HepG2 (cell line): ENCODE results near the gene ABCC2. TPM values are rescaled to one million over a fixed set of nuclear protein-coding genes. Genes with fewer than 3 reads are reported as not detected.

Source experiments
- ARID4A ChIP-seq: sonication (generic); formaldehyde crosslinking; IDR thresholded peaks from 2 replicates; pipeline ENCODE4 v1.5.0; 2020; ENCODE audit warnings: mild to moderate bottlenecking, missing genetic modification reagents, borderline replicate concordance
- ERF ChIP-seq: IDR thresholded peaks from 2 replicates; pipeline ENCODE4 v1.6.1; 2018; ENCODE audit warnings: missing biosample characterization, missing genetic modification reagents
- FIP1L1 ChIP-seq: fragments of 200-400 bp; formaldehyde crosslinking; IDR thresholded peaks from 2 replicates; pipeline ENCODE4 v1.6.1; 2018; ENCODE audit warnings: low read depth, mild to moderate bottlenecking, low read length, moderate library complexity, borderline replicate concordance; ENCODE audit not compliant: insufficient read depth
- FOXJ3 ChIP-seq: sonication (generic); formaldehyde crosslinking; IDR thresholded peaks from 2 replicates; pipeline ENCODE4 v1.4.0; 2020; ENCODE audit warnings: missing genetic modification reagents, mild to moderate bottlenecking, borderline replicate concordance
- GABPA ChIP-seq, 2 experiments: IDR thresholded peaks; 2 replicates each; pipeline ENCODE4 v1.6.1; 2011 to 2016; ENCODE audit warnings: low read depth in 2 of 2, low read length in 1 of 2, missing biosample characterization in 1 of 2, missing genetic modification characterization in 1 of 2
- GATAD1 ChIP-seq: IDR thresholded peaks from 2 replicates; pipeline ENCODE4 v1.6.1; 2016; ENCODE audit warnings: missing genetic modification reagents, missing compliant biosample characterization
- HMGXB3 ChIP-seq: sonication (generic); formaldehyde crosslinking; IDR thresholded peaks from 2 replicates; pipeline ENCODE4 v1.4.0; 2020; ENCODE audit warnings: missing genetic modification reagents, borderline replicate concordance
- ISL2 ChIP-seq: sonication (generic); formaldehyde crosslinking; IDR thresholded peaks from 2 replicates; pipeline ENCODE4 v1.5.0; 2020; ENCODE audit warnings: missing genetic modification reagents
- MAFF ChIP-seq: IDR thresholded peaks from 2 replicates; pipeline ENCODE4 v1.6.1; 2011; ENCODE audit warnings: low read depth, low read length, improper control_type of control experiment
- MLLT10 ChIP-seq: sonication (generic); formaldehyde crosslinking; IDR thresholded peaks from 2 replicates; pipeline ENCODE4 v1.4.0; 2020; ENCODE audit warnings: missing genetic modification reagents
- PRDM10 ChIP-seq: sonication (generic); formaldehyde crosslinking; IDR thresholded peaks from 2 replicates; pipeline ENCODE4 v1.4.0; 2020; ENCODE audit warnings: low read depth, missing genetic modification reagents
- RFXANK ChIP-seq: IDR thresholded peaks from 2 replicates; pipeline ENCODE4 v1.6.1; 2016
- XBP1 ChIP-seq: sonication (generic); formaldehyde crosslinking; IDR thresholded peaks from 2 replicates; pipeline ENCODE4 v1.5.0; 2020; ENCODE audit warnings: missing genetic modification reagents
- ZNF143 ChIP-seq: sonication (generic); formaldehyde crosslinking; IDR thresholded peaks from 2 replicates; pipeline ENCODE4 v1.4.0; 2020; ENCODE audit warnings: missing genetic modification reagents
- ZNF160 ChIP-seq: sonication (generic); formaldehyde crosslinking; IDR thresholded peaks from 2 replicates; pipeline ENCODE4 v1.8.0; 2022; ENCODE audit warnings: mild to moderate bottlenecking, inconsistent platforms, missing genetic modification reagents
- ZNF343 ChIP-seq: sonication (generic); formaldehyde crosslinking; IDR thresholded peaks from 2 replicates; pipeline ENCODE4 v1.4.0; 2020; ENCODE audit warnings: mild to moderate bottlenecking, missing genetic modification reagents
- ZNF614 ChIP-seq: IDR thresholded peaks from 2 replicates; pipeline ENCODE4 v1.6.1; 2018; ENCODE audit warnings: missing biosample characterization, missing genetic modification reagents, inconsistent platforms, borderline replicate concordance
- ZNF850 ChIP-seq: sonication (generic); formaldehyde crosslinking; conservative IDR thresholded peaks from 2 replicates; pipeline ENCODE4 v1.9.0; 2021; ENCODE audit warnings: mild to moderate bottlenecking, missing genetic modification reagents
- polyA plus RNA-seq, 8 experiments: library from polyadenylated mRNA; depleted of rRNA in 3 of 8; stranded (reverse) in 7 of 8; unstranded in 1 of 8; fragments of >200 nt; fragmentation: Illumina TruSeq in 4 of 8; extraction: Trizol in 4 of 8; gene quantifications; 2 replicates each; pipeline versions ENCODE4 v1.2.1 to v1.2.3, GENCODE V29; 2011 to 2016; ENCODE audit warnings: low read depth in 4 of 8, missing spikeins in 1 of 8, mixed read lengths in 1 of 8; ENCODE audit not compliant: insufficient read depth in 1 of 8
- total RNA-seq, 5 experiments: library from RNA; depleted of rRNA; stranded (reverse); fragments of >200 nt; fragmentation: Illumina TruSeq; extraction: Trizol; gene quantifications; 2 replicates each; pipeline ENCODE4 v1.2.3, GENCODE V29; 2016; ENCODE audit warnings: low read depth in 1 of 5

The ABCC2 gene
- total and polyA plus RNA-seq, 2 of the 13 experiments (the other 11 are each of a cell fraction or from before 2014, with no cell fraction given) = 181 to 497 TPM

- TF ChIP-seq PRDM10 (CRISPR knock-in tag) = peak; percentile 94
- 0 out of 2 replicates have a peak, but pooled peaks have one; percentile 26 for TF ChIP-seq MAFF
- peak; percentile 44; the same call in 1 of the 2 replicates for TF ChIP-seq ZNF143 (CRISPR knock-in tag)
- TF ChIP-seq GATAD1 (CRISPR knock-in tag) = 0 out of 2 replicates have a peak, but pooled peaks have one; percentile 28
- TF ChIP-seq ERF (CRISPR knock-in tag) = 0 out of 2 replicates have a peak, but pooled peaks have one; percentile 48
- TF ChIP-seq GABPA (IDR thresholded peaks at IDR 0.05; ENCODE audit: low read depth, low read length) = no peak
- no peak for TF ChIP-seq GABPA (CRISPR knock-in tag; IDR thresholded peaks at IDR 0.05; ENCODE audit: low read depth)
- TF ChIP-seq ZNF160 (CRISPR knock-in tag) = no peak
- TF ChIP-seq HMGXB3 (CRISPR knock-in tag) = 0 out of 2 replicates have a peak, but pooled peaks have one; percentile 24
- TF ChIP-seq ISL2 (CRISPR knock-in tag) = peak; percentile 43; the same call in 1 of the 2 replicates
- TF ChIP-seq ZNF850 (CRISPR knock-in tag) = no peak
- no peak for TF ChIP-seq XBP1 (CRISPR knock-in tag)
- 0 out of 2 replicates have a peak, but pooled peaks have one; percentile 52 for TF ChIP-seq ZNF614
- TF ChIP-seq FIP1L1 = no peak
- no peak for TF ChIP-seq RFXANK (CRISPR knock-in tag)
- peak; percentile 32; the same call in 1 of the 2 replicates for TF ChIP-seq ARID4A
- TF ChIP-seq ZNF343 = no peak
- no peak for TF ChIP-seq MLLT10
- TF ChIP-seq FOXJ3 (CRISPR knock-in tag) = no peak; the same call in 1 of the 2 replicates
These were observed 67.1 kb downstream of the ABCC2 start (continued) for GRCh38 chr10:99849536-99849935.
